ENCODE data around the gene GALK2. TPM values are rescaled to one million over a fixed set of nuclear protein-coding genes. Genes with fewer than 3 reads are reported as not detected.

The GALK2 gene
- total RNA-seq, 1 experiment from 2014 or later = 35.0 TPM

DNA sequence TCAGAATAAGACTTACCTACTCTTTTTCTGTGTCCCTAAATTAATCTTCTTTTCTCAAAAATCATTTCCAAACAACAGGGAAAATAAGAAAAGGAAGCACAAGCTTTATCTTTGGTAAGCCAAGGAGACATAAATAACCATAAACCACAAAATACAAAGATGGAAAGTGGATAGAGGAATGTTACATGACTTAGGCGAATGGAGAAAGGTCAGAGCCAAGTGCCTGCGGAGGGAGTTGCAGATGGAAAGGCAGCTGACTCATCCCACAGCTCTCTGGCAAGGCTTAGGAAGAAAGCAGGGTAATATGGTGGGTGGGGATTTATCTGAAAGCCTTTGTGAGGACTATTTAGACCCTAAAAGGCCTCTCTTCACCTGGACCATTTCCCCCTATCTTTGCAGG, 72.8 kb downstream of the GALK2 start:
- POLR2A ChIA-PET = no interaction called here

DNA sequence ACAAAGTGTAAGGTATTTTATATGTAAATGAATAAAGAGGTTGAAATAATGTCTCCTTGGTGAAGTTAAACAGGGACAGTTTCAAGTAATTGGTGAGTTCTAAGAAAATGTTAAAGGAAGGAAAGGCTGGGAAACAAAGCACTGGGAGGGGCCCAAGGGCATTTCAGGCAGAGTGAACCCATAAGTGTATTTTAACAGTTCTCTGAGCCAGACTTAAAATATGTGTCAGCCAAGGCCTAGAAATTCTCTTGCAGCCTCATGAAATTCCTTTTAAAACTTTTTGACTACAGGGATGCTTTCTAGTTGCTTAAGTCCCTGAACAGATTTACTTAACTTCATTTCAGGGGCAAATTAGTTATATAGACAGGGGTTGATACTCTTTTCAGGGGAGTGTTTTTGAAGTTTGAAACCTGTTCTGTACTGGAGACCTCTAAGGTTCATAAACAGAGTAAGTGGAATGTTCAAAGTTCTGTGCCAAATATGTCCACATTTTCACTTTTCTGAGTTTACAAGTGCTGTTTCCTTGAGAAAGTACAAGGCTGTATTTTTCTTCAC, 77.6 kb downstream of the GALK2 start:
- ChIA-PET CTCF (no interaction called here), POLR2A (no interaction called here)
- ATAC-seq (no peak), DNase-seq (ENCODE audit: low read depth, low spot score) (no peak)
- H3K9me3 ChIP-seq (ENCODE audit: control insufficient read depth, insufficient read depth, low read depth, low read length) = no peaks in the 10 kb centered on the region
- in situ Hi-C loops (cut with HindIII; ENCODE audit: low pct_unique_long_range_greater_than_20kb, low sequenced_read_pairs) = no loop called here
- H3K4me3 ChIP-seq (ENCODE audit: low read depth in 2 of 2, low read length in 2 of 2) = no peak overlapping the region
- TF ChIP-seq, protein P1, sequence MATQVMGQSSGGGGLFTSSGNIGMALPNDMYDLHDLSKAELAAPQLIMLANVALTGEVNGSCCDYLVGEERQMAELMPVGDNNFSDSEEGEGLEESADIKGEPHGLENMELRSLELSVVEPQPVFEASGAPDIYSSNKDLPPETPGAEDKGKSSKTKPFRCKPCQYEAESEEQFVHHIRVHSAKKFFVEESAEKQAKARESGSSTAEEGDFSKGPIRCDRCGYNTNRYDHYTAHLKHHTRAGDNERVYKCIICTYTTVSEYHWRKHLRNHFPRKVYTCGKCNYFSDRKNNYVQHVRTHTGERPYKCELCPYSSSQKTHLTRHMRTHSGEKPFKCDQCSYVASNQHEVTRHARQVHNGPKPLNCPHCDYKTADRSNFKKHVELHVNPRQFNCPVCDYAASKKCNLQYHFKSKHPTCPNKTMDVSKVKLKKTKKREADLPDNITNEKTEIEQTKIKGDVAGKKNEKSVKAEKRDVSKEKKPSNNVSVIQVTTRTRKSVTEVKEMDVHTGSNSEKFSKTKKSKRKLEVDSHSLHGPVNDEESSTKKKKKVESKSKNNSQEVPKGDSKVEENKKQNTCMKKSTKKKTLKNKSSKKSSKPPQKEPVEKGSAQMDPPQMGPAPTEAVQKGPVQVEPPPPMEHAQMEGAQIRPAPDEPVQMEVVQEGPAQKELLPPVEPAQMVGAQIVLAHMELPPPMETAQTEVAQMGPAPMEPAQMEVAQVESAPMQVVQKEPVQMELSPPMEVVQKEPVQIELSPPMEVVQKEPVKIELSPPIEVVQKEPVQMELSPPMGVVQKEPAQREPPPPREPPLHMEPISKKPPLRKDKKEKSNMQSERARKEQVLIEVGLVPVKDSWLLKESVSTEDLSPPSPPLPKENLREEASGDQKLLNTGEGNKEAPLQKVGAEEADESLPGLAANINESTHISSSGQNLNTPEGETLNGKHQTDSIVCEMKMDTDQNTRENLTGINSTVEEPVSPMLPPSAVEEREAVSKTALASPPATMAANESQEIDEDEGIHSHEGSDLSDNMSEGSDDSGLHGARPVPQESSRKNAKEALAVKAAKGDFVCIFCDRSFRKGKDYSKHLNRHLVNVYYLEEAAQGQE (IDR thresholded peaks at IDR 0.05; ENCODE audit: insufficient read depth in 1 of 2, low read depth in 2 of 2, low read length in 1 of 2) = no peak
- TF ChIP-seq POLR2AphosphoS5 (IDR thresholded peaks at IDR 0.05; ENCODE audit: low read depth, low read length) (no peak), SIN3A (IDR thresholded peaks at IDR 0.05; ENCODE audit: borderline replicate concordance, insufficient read depth, low read depth, low read length) (no peak), TCF7L2 (IDR thresholded peaks at IDR 0.05; ENCODE audit: low read depth, low read length) (no peak)
- TF ChIP-seq, protein P2, sequence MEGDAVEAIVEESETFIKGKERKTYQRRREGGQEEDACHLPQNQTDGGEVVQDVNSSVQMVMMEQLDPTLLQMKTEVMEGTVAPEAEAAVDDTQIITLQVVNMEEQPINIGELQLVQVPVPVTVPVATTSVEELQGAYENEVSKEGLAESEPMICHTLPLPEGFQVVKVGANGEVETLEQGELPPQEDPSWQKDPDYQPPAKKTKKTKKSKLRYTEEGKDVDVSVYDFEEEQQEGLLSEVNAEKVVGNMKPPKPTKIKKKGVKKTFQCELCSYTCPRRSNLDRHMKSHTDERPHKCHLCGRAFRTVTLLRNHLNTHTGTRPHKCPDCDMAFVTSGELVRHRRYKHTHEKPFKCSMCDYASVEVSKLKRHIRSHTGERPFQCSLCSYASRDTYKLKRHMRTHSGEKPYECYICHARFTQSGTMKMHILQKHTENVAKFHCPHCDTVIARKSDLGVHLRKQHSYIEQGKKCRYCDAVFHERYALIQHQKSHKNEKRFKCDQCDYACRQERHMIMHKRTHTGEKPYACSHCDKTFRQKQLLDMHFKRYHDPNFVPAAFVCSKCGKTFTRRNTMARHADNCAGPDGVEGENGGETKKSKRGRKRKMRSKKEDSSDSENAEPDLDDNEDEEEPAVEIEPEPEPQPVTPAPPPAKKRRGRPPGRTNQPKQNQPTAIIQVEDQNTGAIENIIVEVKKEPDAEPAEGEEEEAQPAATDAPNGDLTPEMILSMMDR (IDR thresholded peaks at IDR 0.05) = no peak
- H3K27ac ChIP-seq (ENCODE audit: low read length) = no peak overlapping the region
- intact Hi-C loops (cut with micrococcal nuclease; ENCODE audit: unreplicated experiment) = no loop called here
- peaks cover 2% of the 10 kb centered on the region for H3K36me3 ChIP-seq (ENCODE audit: control insufficient read depth, insufficient read depth, low read length)
- H3K27me3 ChIP-seq (ENCODE audit: control insufficient read depth, insufficient read depth, low read length) = no peaks in the 10 kb centered on the region
- no peaks in the 10 kb centered on the region for H3K4me1 ChIP-seq (ENCODE audit: control insufficient read depth, insufficient read depth, low read length)
- no TSS peak for BruUV-seq (replicated peaks)

More for the DNA sequence above, 72.8 kb downstream of the GALK2 start:
- DNase-seq (ENCODE audit: low read depth, low spot score) (no peak), ATAC-seq (no peak)
- Histone ChIP-seq H3K27me3 (ENCODE audit: control insufficient read depth, insufficient read depth, low read length) (no peaks in the 10 kb centered on the region), H3K4me1 (ENCODE audit: control insufficient read depth, insufficient read depth, low read length) (no peaks in the 10 kb centered on the region), H3K36me3 (ENCODE audit: control insufficient read depth, insufficient read depth, low read length) (peaks cover 6% of the 10 kb centered on the region; the same call in 1 of the 2 replicates), H3K9me3 (ENCODE audit: control insufficient read depth, insufficient read depth, low read depth, low read length) (no peaks in the 10 kb centered on the region), H3K4me3 (ENCODE audit: low read depth in 2 of 2, low read length in 2 of 2) (no peak overlapping the region), H3K27ac (ENCODE audit: low read length) (no peak overlapping the region)
- intact Hi-C loops (cut with micrococcal nuclease; ENCODE audit: unreplicated experiment) (no loop called here), in situ Hi-C loops (cut with HindIII; ENCODE audit: low pct_unique_long_range_greater_than_20kb, low sequenced_read_pairs) (no loop called here)
- BruUV-seq (replicated peaks) = no TSS peak
- TF ChIP-seq SIN3A (IDR thresholded peaks at IDR 0.05; ENCODE audit: borderline replicate concordance, insufficient read depth, low read depth, low read length) = no peak
- TF ChIP-seq, protein P2 (IDR thresholded peaks at IDR 0.05) = no peak
- TF ChIP-seq TCF7L2 (IDR thresholded peaks at IDR 0.05; ENCODE audit: low read depth, low read length) = no peak
- TF ChIP-seq, protein P1 (IDR thresholded peaks at IDR 0.05; ENCODE audit: insufficient read depth in 1 of 2, low read depth in 2 of 2, low read length in 1 of 2) = no peak
- no peak for TF ChIP-seq POLR2AphosphoS5 (IDR thresholded peaks at IDR 0.05; ENCODE audit: low read depth, low read length)
- CTCF ChIA-PET = no interaction called here

Measured in Panc1 (cell line).